Neuronal stem cell (in vitro differentiated cells): ENCODE measurements around the gene ZNF396.

Experiments
- DNase-seq: peaks from one replicate; pipeline ENCODE4 v3.0.0-alpha.2; 2013; ENCODE audit warnings: low spot score
- H2AFZ ChIP-seq: one replicate; pipeline ENCODE4 v1.6.1; 2013; ENCODE audit warnings: mild to moderate bottlenecking, low read length, inconsistent platforms
- H2AK5ac ChIP-seq: 2 replicates; pipeline ENCODE4 v1.6.1; 2013; ENCODE audit warnings: low read depth, mild to moderate bottlenecking, inconsistent platforms, low read length, moderate library complexity, mixed read lengths
- H2BK120ac ChIP-seq: 2 replicates; pipeline ENCODE4 v1.6.1; 2013; ENCODE audit warnings: low read depth, mild to moderate bottlenecking, inconsistent platforms, low read length, moderate library complexity, mixed read lengths
- H2BK12ac ChIP-seq: one replicate; pipeline ENCODE4 v1.6.1; 2013; ENCODE audit warnings: low read length, inconsistent platforms
- H2BK15ac ChIP-seq: 2 replicates; pipeline ENCODE4 v1.6.1; 2013; ENCODE audit warnings: mild to moderate bottlenecking, low read length, inconsistent platforms, mixed read lengths
- H2BK5ac ChIP-seq: one replicate; pipeline ENCODE4 v1.6.1; 2013; ENCODE audit warnings: inconsistent platforms, mild to moderate bottlenecking, low read length, moderate library complexity
- H3K14ac ChIP-seq: one replicate; pipeline ENCODE4 v1.6.1; 2013; ENCODE audit warnings: low read length, inconsistent platforms
- H3K18ac ChIP-seq: 2 replicates; pipeline ENCODE4 v1.6.1; 2013; ENCODE audit warnings: low read length, inconsistent platforms
- H3K23ac ChIP-seq: 2 replicates; pipeline ENCODE4 v1.6.1; 2013; ENCODE audit warnings: low read depth, mild to moderate bottlenecking, mixed read lengths, low read length, inconsistent platforms; ENCODE audit not compliant: poor library complexity
- H3K27ac ChIP-seq: replicated peaks from 3 replicates; pipeline ENCODE4 v1.5.1; 2013; ENCODE audit warnings: low read length, inconsistent platforms
- H3K27me3 ChIP-seq, 3 experiments: 2 replicates each; pipeline ENCODE4 v1.6.1; 2013; ENCODE audit warnings: low read length in 3 of 3, mild to moderate bottlenecking in 2 of 3, inconsistent platforms in 1 of 3, low read depth in 1 of 3, mixed read lengths in 1 of 3, moderate library complexity in 1 of 3; ENCODE audit not compliant: control insufficient read depth in 3 of 3, insufficient read depth in 3 of 3
- H3K36me3 ChIP-seq, 2 donors: replicated peaks in 1 of 2; 2 replicates each; pipeline ENCODE4 v1.6.1; 2013; ENCODE audit warnings: low read length in 2 of 2; ENCODE audit not compliant: control insufficient read depth in 2 of 2, insufficient read depth in 2 of 2
- H3K4ac ChIP-seq: 2 replicates; pipeline ENCODE4 v1.6.1; 2013; ENCODE audit warnings: inconsistent platforms, mild to moderate bottlenecking, low read length, moderate library complexity
- H3K4me1 ChIP-seq, 2 donors: 1 replicate in 1 of 2; 2 replicates in 1 of 2; pipeline ENCODE4 v1.6.1; 2013; ENCODE audit warnings: low read length in 2 of 2, low read depth in 1 of 2; ENCODE audit not compliant: control insufficient read depth in 2 of 2, insufficient read depth in 1 of 2
- H3K4me2 ChIP-seq: one replicate; pipeline ENCODE4 v1.6.1; 2013; ENCODE audit warnings: mild to moderate bottlenecking, low read length, inconsistent platforms; ENCODE audit not compliant: insufficient read depth, poor library complexity, severe bottlenecking
- H3K4me3 ChIP-seq, 2 donors: 2 replicates each; pipeline ENCODE4 v1.5.1; 2013; ENCODE audit warnings: low read length in 2 of 2, mild to moderate bottlenecking in 2 of 2, inconsistent platforms in 1 of 2, moderate library complexity in 1 of 2
- H3K79me1 ChIP-seq: one replicate; pipeline ENCODE4 v1.6.1; 2013; ENCODE audit warnings: low read depth, mild to moderate bottlenecking, inconsistent platforms, low read length, moderate library complexity
- H3K9ac ChIP-seq: one replicate; pipeline ENCODE4 v1.6.1; 2013; ENCODE audit warnings: mild to moderate bottlenecking, low read depth, low read length, inconsistent platforms; ENCODE audit not compliant: poor library complexity
- H3K9me3 ChIP-seq, 2 donors: replicated peaks in 1 of 2; 2 replicates each; pipeline versions ENCODE3 to v1.6.1; 2013; ENCODE audit warnings: low read length in 2 of 2, mild to moderate bottlenecking in 2 of 2, inconsistent platforms in 1 of 2, low read depth in 1 of 2, mixed read lengths in 1 of 2, moderate library complexity in 1 of 2; ENCODE audit not compliant: control insufficient read depth in 2 of 2, insufficient read depth in 1 of 2
- H4K8ac ChIP-seq: one replicate; pipeline ENCODE4 v1.6.1; 2013; ENCODE audit warnings: low read depth, mild to moderate bottlenecking, inconsistent platforms, low read length, moderate library complexity
- H4K91ac ChIP-seq: one replicate; pipeline ENCODE4 v1.6.1; 2013; ENCODE audit warnings: low read length, low read depth, mild to moderate bottlenecking, inconsistent platforms; ENCODE audit not compliant: poor library complexity
- WGBS, 2 donors: extraction: QIAGEN DNeasy Blood & Tissue Kit; methylation state at CpG; one replicate each; pipeline ENCODE4 v1.1.7; 2013; ENCODE audit warnings: missing lambda C conversion rate in 2 of 2, mixed read lengths in 1 of 2; ENCODE audit not compliant: insufficient read length in 2 of 2, insufficient replicate concordance in 1 of 2; ENCODE audit errors: extremely low coverage in 2 of 2; 5-methylcytosine and 5-hydroxymethylcytosine counted together

Gene ZNF396

GRCh38 chr18:35386600-35387100 is 9.5 kb upstream of the ZNF396 start:
- Histone ChIP-seq H2AK5ac (no peak overlapping the region), H3K36me3 (no peaks in the 10 kb centered on the region), H3K14ac (no peak overlapping the region), H3K4ac (no peak overlapping the region), H3K27me3 (peaks cover 0 to 5% (median 0%) of the 10 kb centered on the region in 3 experiments), H3K9me3 (peaks cover 2 to 3% of the 10 kb centered on the region in 2 donors), H3K79me1 (no peaks in the 10 kb centered on the region), H3K9ac (no peak overlapping the region), H3K27ac (no peak overlapping the region), H4K91ac (no peak overlapping the region), H2AFZ (peak overlapping the region; percentile 58), H2BK120ac (no peak overlapping the region), H3K23ac (no peak overlapping the region), H3K4me1 (peaks cover 0 to 2% of the 10 kb centered on the region in 2 donors), H3K4me2 (no peak overlapping the region), H3K18ac (no peak overlapping the region), H2BK5ac (no peak overlapping the region), H3K4me3 (no peak overlapping the region), H4K8ac (no peak overlapping the region), H2BK12ac (no peak overlapping the region), H2BK15ac (no peak overlapping the region)
- DNase-seq = peak; percentile 72
- no CpG with 5 or more reads among the region's 7 CpGs for WGBS, 2 donors

GRCh38 chr18:35383136-35383535 is 6.0 kb upstream of the ZNF396 start:
- Histone ChIP-seq H2AFZ (no peak overlapping the region), H3K4me2 (no peak overlapping the region), H3K36me3 (no peaks in the 10 kb centered on the region), H3K18ac (no peak overlapping the region), H4K91ac (no peak overlapping the region), H3K14ac (no peak overlapping the region), H3K23ac (no peak overlapping the region), H3K27me3 (peaks cover 0 to 25% (median 2%) of the 10 kb centered on the region in 3 experiments), H2AK5ac (no peak overlapping the region), H3K4me3 (no peak overlapping the region), H3K27ac (no peak overlapping the region), H3K79me1 (no peaks in the 10 kb centered on the region), H3K9ac (no peak overlapping the region), H2BK5ac (no peak overlapping the region), H3K4ac (no peak overlapping the region), H2BK12ac (no peak overlapping the region), H2BK15ac (no peak overlapping the region), H3K9me3 (peaks cover 2 to 3% of the 10 kb centered on the region in 2 donors), H2BK120ac (no peak overlapping the region), H3K4me1 (peaks cover 0 to 2% of the 10 kb centered on the region in 2 donors), H4K8ac (no peak overlapping the region)
- WGBS, 2 donors = no CpG with 5 or more reads among the region's 2 CpGs
- DNase-seq = no peak

- no peak overlapping the region for H4K91ac ChIP-seq
- no peak overlapping the region for H3K4me2 ChIP-seq
- no peak overlapping the region for H2BK15ac ChIP-seq
- no peak overlapping the region for H2BK12ac ChIP-seq
- H3K27ac ChIP-seq = no peak overlapping the region
- H2AK5ac ChIP-seq = no peak overlapping the region
- DNase-seq = no peak
- no peak overlapping the region for H3K9ac ChIP-seq
- H3K4me1 ChIP-seq = peaks cover 2 to 3% of the 10 kb centered on the region in 2 donors
- peaks cover 2 to 3% of the 10 kb centered on the region in 2 donors for H3K9me3 ChIP-seq
- no peak overlapping the region for H3K18ac ChIP-seq
- H3K23ac ChIP-seq = no peak overlapping the region
- H3K4me3 ChIP-seq = no peak overlapping the region
- H3K27me3 ChIP-seq = peaks cover 0 to 28% (median 6%) of the 10 kb centered on the region in 3 experiments
- H4K8ac ChIP-seq = no peak overlapping the region
- no peak overlapping the region for H2AFZ ChIP-seq
- H3K36me3 ChIP-seq = no peaks in the 10 kb centered on the region
- H2BK120ac ChIP-seq = no peak overlapping the region
- H3K14ac ChIP-seq = no peak overlapping the region
- no CpG with 5 or more reads among the region's 2 CpGs for WGBS, 2 donors
- H3K4ac ChIP-seq = no peak overlapping the region
- H2BK5ac ChIP-seq = no peak overlapping the region
- H3K79me1 ChIP-seq = no peaks in the 10 kb centered on the region
These were observed 2.3 kb upstream of the ZNF396 start for GRCh38 chr18:35379421-35379820.

- Histone ChIP-seq H3K23ac (no peak overlapping the region), H3K79me1 (no peaks in the 10 kb centered on the region), H3K4ac (no peak overlapping the region), H2BK5ac (no peak overlapping the region), H2BK15ac (no peak overlapping the region), H3K14ac (no peak overlapping the region), H2BK120ac (no peak overlapping the region), H3K9me3 (peaks cover 2 to 3% of the 10 kb centered on the region in 2 donors), H3K4me2 (no peak overlapping the region), H3K27ac (no peak overlapping the region), H3K27me3 (peaks cover 0 to 28% (median 6%) of the 10 kb centered on the region in 3 experiments), H2AFZ (no peak overlapping the region), H3K18ac (no peak overlapping the region), H4K91ac (no peak overlapping the region), H2AK5ac (no peak overlapping the region), H3K4me1 (peaks cover 2 to 3% of the 10 kb centered on the region in 2 donors), H3K4me3 (no peak overlapping the region), H4K8ac (no peak overlapping the region), H2BK12ac (no peak overlapping the region), H3K36me3 (no peaks in the 10 kb centered on the region), H3K9ac (no peak overlapping the region)
- DNase-seq = no peak
- no CpG with 5 or more reads among the region's 4 CpGs for WGBS, 2 donors
These were observed 1.4 kb upstream of the ZNF396 start for GRCh38 chr18:35378574-35378896.
